Activated naive CD4-positive, alpha-beta T cell treated with anti-CD3 and anti-CD28 coated beads, Interleukin-2, amount 50 U/mL, for 72 hours (primary cell): ENCODE results near the gene ALAS1. TPM values are rescaled to one million over a fixed set of nuclear protein-coding genes. Genes with fewer than 3 reads are reported as not detected.
"Not testable (repeated sequence)": the region's sequence is repeated elsewhere in the genome, so short reads cannot be mapped to it uniquely, and the experiment has no call there.

Source experiments
- ATAC-seq, 2 donors: fragments of 150-1000 bp; cut with Tn5 transposase; 2 replicates each; pipeline ENCODE4 v1.10.0; 2021; ENCODE audit warnings: mild to moderate bottlenecking in 2 of 2, moderate library complexity in 2 of 2
- DNase-seq, 2 donors: peaks; one replicate each; pipeline ENCODE4 v3.0.0; 2021 to 2022; ENCODE audit warnings: low spot score in 2 of 2
- H3K27ac Mint-ChIP-seq, 2 donors: one replicate each; pipeline ENCODE4 v1.8.0; 2022; ENCODE audit warnings: mild to moderate bottlenecking in 2 of 2, mixed read lengths in 2 of 2
- H3K36me3 Mint-ChIP-seq, 2 donors: one replicate each; pipeline ENCODE4 v1.8.0; 2022; ENCODE audit warnings: mixed read lengths in 2 of 2
- H3K9me3 Mint-ChIP-seq, 2 donors: one replicate each; pipeline ENCODE4 v1.8.0; 2022; ENCODE audit warnings: mixed read lengths in 2 of 2
- total RNA-seq, 2 donors: library from RNA; stranded (reverse); gene quantifications; one replicate each; pipeline ENCODE4 v1.2.3, GENCODE V29; 2022

ALAS1 gene
- total RNA-seq = 10 to 100 TPM; 56.1 to 72.0 TPM

DNA sequence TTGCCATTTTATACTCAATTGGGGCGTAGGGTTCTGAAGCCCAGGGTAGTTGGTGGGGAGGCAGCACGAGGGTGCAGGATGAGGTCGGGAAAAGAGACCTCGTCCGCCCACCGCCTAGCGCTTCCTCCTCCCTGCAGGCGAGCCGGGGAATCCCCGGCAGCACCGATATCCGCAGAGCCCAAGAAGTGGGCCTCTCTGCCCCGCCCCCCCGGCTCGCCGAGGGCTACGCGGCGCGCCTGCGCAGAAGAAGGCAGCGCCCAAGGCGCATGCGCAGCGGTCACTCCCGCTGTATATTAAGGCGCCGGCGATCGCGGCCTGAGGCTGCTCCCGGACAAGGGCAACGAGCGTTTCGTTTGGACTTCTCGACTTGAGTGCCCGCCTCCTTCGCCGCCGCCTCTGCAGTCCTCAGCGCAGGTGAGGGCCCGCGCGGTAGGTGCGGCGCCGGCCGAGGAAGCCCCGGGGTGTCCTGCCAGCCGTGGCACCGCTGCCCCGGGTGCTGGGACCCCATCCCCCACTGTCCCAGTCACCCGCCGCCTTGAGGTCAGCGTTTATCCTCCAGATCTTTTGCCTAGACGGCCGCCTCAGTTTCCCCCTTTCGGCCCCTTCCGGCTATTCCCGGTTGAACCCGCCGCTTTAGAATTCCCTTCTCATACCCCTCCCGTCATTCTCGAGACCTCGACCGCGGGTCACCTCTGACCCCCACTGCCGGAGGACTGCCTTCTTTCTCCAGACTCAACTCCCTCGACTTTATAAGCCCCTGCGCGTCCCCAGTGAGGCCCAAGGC, at the start of gene ALAS1:
TSS of gene ALAS1 (plus strand) at position 319 of the 784 bp plus-strand sequence. CDS start 1,082 bp downstream, outside the sequence.
- no peaks in the 10 kb centered on the region for H3K9me3 Mint-ChIP-seq

DNA sequence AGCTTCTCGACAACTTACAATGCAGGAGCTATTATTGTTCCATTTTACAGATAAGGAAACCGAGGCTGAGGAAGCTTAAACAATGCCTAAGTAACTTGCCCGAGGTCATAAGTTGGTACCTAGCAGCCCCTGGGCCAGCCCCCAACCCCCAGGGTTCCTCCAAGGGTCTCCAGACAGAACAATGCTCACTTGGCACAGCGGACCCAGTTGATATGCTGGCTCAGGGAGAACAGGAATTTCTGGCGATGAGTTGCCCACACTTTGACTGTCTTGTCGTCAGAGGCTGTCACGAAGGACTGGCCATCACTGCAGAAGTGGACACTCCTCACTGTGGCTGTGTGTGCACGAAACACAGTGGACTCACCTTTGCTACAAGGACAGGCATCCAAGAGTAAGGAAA, 48.9 kb upstream of the ALAS1 start:
- DNase-seq (no peak), ATAC-seq (no peak)
- H3K36me3 Mint-ChIP-seq = peaks cover 7 to 8% of the 10 kb centered on the region in 2 donors
- no peaks in the 10 kb centered on the region for H3K9me3 Mint-ChIP-seq
- H3K27ac Mint-ChIP-seq = no peak overlapping the region

More for the DNA sequence above, at the start of gene ALAS1:
- Mint-ChIP-seq H3K36me3 (peaks cover 25 to 36% of the 10 kb centered on the region in 2 donors), H3K27ac (peak within 1 kb of the TSS; percentile 89 to 98)
- ATAC-seq (peak; percentile 92 to 96), DNase-seq (peak; percentile 97 to 98)

DNA sequence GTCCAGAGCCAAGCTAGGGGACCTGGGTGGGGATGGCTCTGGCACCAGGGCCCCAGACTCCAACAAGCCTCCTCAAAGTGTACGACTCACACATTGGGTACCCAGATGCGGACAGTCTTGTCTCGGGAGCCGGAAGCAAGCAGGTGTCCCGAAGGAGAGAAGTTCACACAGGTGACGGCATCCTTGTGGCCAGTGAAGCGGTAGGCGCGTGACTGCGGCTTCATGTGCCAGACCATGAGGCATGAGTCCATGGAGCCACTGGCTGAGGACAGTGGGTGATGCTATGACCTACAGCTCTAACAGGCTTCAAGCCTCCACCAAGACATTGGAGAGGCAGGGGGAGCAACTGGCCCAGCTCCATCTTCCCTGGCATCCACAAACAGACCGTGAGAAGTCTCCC, 48.2 kb upstream of the ALAS1 start:
- Mint-ChIP-seq H3K36me3 (peaks cover 7 to 11% of the 10 kb centered on the region in 2 donors), H3K9me3 (no peaks in the 10 kb centered on the region), H3K27ac (peak overlapping the region in 1 of 2 donors; percentile 14)
- DNase-seq (no peak), ATAC-seq (no peak)

DNA sequence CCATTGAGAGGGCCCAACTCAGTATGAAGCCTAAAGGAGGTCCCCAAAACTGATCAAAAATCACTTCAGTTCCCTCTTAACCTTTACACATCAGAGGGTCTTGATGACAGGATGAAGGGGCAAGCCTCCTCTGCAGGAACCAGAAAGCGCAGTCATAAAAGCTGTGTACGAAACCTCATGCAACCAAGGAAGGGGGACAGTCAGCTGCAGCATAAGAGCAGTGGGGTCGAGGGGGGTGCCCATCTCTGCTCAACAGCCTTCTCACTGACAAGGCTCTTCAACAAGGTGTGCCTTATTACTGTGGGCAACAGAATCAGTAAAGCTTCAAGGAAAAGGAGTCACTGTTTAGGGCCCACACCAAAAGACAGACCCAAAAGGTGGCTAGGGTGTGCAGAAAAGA, 47.6 kb upstream of the ALAS1 start:
- ATAC-seq (no peak), DNase-seq (no peak)
- Mint-ChIP-seq H3K36me3 (peaks cover under 1 to 15% of the 10 kb centered on the region in 2 donors), H3K27ac (no peak overlapping the region), H3K9me3 (no peaks in the 10 kb centered on the region)

DNA sequence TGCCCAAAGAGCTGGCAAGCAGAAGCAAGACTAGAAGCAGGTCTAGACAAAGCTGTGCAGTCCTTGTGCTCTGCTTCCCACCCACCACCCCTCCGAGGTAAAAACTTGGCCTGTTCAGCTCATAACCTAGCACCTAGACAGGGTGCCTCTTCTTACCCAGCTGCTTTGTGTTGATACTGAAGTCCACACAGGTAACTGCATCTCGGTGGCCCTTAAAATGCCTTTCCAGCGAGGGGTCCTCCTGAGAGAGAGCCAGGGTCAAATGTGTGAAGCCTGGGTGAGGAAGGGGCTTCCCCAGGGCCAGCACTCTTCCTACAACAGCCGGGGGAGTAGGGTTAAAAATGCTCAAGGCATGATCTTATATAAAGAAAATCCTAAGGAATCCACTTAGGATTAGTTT, 47.1 kb upstream of the ALAS1 start:
- H3K9me3 Mint-ChIP-seq = no peaks in the 10 kb centered on the region
- peaks cover 0 to 15% of the 10 kb centered on the region in 2 donors for H3K36me3 Mint-ChIP-seq
- no peak for DNase-seq
- H3K27ac Mint-ChIP-seq = no peak overlapping the region
- no peak for ATAC-seq

DNA sequence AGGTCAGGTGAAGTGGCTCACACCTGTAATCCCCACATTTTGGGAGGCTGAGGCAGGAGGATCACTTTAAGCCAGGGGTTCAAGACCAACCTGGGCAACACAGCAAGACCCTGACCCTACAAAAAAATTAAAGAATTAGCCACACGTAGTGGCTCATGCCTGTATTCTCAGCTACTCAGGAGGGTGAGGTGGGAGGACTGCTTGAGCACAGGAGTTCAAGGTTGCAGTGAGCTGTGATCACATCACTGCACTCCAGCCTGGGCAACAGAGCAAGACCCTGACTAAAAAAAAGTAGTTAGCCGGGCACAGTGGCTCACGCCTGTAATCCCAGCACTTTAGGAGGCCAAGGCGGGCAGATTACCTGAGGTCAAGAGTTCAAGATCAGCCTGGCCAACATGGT, 46.0 kb upstream of the ALAS1 start:
- H3K9me3 Mint-ChIP-seq, H3K27ac Mint-ChIP-seq, ATAC-seq, DNase-seq: not testable (repeated sequence)
- H3K36me3 Mint-ChIP-seq = peaks cover 0 to 15% of the 10 kb centered on the region in 2 donors

DNA sequence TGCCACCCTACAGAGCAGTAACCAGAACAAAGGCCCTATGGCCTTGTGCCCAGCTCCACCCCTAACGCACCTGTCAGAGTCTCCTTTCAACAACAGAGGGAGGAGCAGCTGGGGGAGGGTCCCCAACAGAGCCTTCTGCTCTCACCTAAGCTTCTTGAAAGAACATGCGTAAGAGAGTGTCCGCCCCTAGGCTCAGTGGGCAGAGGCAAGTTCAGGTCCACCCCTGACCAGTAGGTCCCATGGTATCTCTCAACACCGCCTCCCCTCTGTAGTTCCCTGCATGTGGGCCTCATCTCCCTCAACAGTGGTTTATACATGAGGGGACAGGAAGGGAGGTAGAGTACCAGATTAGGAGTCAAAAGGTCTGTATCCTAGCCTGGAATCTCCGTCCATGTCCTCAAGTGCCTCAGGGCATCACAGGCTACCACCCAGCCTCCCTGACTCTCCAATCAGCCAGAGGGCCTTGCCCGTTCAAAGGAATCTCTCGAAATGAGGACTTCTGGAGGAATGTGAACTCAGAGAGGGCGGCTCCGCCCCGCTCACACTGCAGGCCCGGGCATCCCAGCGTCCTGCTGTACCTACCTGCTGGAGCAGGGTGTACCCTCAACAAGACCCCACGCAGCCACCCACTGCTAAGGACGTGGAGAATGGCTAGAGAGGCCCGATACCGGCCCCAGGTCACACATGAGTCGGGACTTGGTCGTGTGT, 44.4 kb upstream of the ALAS1 start:
- Mint-ChIP-seq H3K36me3 (peaks cover 0 to 15% of the 10 kb centered on the region in 2 donors), H3K9me3 (no peaks in the 10 kb centered on the region), H3K27ac (peak overlapping the region; percentile 92 to 98)
- DNase-seq = peak in 1 of 2 donors; percentile 23
- ATAC-seq = peak; percentile 0 to 7

DNA sequence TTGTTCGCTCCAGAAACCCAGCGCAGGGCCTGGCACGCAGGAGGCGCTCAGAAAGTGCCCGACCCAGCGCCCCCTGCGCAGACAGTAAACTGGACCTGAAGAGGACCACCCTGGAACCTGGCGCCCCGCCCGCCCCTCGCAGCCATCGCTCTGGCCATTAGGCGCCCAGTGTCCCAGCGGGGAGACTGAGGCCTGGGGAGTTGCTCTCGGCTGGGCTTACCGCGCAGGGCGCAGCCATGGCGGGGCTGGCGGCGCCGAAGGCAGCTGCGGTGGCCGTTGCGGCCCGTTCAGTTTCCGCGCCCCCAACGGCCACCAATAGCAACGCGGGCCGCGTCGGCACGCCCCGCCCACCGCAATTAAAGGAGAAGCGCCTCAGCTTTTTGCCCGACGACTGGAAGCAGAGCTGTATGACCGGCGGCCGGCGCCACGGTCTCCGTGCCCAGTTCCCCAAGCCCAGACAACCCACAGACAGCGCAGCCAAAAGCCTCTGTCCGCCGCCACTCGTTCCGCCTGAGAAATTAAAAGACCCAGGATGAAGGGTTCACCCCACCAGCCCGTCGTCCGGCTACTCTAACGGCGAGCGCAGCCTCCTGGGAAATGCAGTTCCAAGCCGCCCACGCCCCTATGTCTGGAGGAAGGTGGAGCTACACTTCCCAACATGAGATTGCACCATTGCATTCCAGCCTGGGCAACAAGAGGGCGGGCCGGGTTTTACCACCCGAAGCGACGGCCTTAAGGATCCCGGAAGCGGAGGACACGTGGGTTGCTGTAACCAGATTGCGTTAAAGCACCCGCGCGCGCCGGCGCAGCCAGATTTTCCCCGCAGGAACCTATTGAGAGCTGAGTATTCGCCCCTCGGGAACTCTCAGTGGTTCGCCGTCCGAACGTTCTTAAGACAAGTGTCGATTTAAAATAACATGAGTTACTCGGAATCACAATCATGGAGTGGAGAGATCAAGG, 43.5 kb upstream of the ALAS1 start, which contains the start of gene POC1A:
TSS of gene POC1A (minus strand) at position 289 of the 960 bp plus-strand sequence. CDS start at position 238, 51 bp downstream.
- H3K27ac Mint-ChIP-seq = peak within 1 kb of the TSS; percentile 92 to 98
- ATAC-seq = peak; percentile 88 to 91
- no peaks in the 10 kb centered on the region for H3K9me3 Mint-ChIP-seq
- peaks cover 0 to 15% of the 10 kb centered on the region in 2 donors for H3K36me3 Mint-ChIP-seq
- peak; percentile 88 to 89 for DNase-seq

DNA sequence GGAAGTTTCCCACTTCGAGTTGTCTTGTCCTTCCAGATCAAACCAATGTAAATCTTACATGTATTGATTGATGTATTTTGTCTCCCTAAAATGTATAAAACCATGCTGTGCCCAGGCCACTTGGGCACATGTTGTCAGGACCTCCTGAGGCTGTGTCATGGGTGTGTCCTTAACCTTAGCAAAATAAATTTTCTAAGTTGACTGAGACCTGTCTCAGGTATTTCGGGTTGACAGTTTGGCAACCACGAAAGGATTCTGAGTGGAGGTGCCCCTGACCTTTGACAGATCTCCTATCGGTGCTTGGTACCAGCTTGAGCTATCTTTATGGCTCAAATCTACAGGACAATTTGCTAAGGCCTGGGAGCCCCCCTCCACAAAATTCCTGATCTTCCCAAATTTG, 42.0 kb upstream of the ALAS1 start:
- H3K36me3 Mint-ChIP-seq = peaks cover 0 to 15% of the 10 kb centered on the region in 2 donors
- no peaks in the 10 kb centered on the region for H3K9me3 Mint-ChIP-seq
- peak overlapping the region in 1 of 2 donors; percentile 92 for H3K27ac Mint-ChIP-seq
- ATAC-seq = no peak
- no peak for DNase-seq

DNA sequence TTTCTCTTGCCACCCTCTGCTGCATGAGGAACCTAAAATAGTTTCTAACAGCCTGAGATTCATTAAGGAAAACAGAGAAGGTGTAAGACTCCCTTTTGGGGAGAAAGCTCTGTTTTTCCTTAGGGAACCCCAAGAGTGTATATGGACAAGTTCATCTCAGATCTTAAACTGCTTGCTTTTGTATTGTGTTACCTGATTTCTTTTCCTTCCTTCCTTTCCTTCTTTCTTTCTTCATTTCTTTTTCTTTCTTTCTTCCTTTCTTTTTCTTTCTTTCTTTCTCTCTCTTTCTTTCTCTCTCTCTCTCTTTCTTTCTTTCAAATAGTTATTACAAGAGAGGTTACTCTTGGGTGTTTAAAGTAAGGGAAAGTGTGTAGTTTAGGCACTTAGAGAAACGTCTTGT, 38.5 kb upstream of the ALAS1 start:
- ATAC-seq (no peak), DNase-seq (no peak)
- Mint-ChIP-seq H3K36me3 (peaks cover 0 to 5% of the 10 kb centered on the region in 2 donors), H3K27ac (no peak overlapping the region), H3K9me3 (no peaks in the 10 kb centered on the region)

DNA sequence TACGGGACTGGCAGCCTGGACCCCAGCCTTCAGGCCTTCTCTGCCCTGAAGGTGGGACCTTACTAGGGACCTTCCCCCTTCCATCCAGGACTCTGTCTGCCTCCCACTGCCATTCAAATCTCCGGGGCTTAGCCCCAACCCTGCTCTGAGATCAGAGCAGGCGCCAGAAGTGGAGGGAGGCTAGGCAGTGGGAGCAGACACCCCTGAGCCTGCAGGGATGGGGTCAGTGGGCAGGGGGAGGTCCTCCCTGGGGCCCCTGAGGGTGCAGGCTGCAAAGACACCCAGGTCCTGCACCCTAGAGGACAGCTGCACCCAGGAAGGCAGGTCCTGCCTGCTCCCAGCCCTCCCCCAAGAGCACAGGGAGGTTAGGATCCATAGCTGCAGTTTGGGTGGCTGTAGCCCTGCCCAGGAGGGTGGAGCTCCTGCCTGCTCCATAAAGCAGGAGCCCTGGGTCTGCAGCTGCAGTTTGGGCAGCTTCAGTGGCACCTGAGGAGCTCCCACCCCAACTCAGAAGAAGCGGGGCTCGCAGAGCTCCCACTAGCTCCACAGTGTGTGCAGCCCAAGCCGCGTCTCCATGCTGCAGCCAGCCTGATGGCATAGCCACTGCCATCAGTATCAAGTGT, 35.6 kb upstream of the ALAS1 start:
- no peak for ATAC-seq

DNA sequence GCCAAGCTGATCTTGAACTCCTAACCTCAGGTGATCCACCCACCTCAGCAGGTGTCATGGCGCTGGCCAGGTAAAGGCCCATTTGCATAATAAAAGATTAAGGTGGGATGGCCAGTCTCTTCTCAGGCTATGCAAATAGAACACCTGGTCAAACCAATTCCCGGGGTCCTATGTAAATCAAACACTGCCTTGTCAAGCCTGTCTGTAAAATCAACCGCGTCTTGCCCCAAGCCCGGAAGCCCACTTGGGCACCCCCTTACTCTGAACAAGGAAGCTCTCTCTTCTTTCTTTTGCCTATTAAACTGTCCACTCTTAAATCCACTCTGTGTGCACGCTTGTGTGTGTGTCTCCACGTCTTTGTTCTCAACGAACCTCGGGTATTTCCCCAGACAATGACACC, 30.7 kb upstream of the ALAS1 start:
- no peaks in the 10 kb centered on the region for H3K36me3 Mint-ChIP-seq
- H3K9me3 Mint-ChIP-seq = no peaks in the 10 kb centered on the region
- H3K27ac Mint-ChIP-seq = no peak overlapping the region
- ATAC-seq = no peak
- no peak for DNase-seq

More for the DNA sequence above, 35.6 kb upstream of the ALAS1 start:
- no peaks in the 10 kb centered on the region for H3K36me3 Mint-ChIP-seq
- H3K9me3 Mint-ChIP-seq = no peaks in the 10 kb centered on the region
- no peak overlapping the region for H3K27ac Mint-ChIP-seq
- no peak for DNase-seq

DNA sequence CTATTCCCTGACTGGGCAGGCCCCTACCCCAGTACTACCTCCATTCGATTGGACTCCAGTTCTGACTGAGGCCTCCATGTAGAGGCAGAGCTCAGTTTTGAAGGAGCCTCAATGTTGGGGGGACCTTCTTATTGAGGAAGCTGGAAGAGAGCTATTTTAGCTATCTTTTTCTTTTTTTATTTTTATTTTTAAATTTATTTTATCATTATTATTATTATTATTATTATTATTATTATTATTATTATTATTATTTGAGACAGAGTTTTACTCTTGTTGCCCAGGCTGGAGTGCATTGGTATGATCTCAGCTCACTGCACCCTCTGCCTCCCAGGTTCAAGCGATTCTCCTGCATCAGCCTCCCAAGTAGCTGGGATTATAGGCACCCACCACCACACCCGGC, 27.7 kb upstream of the ALAS1 start:
- ATAC-seq, H3K27ac Mint-ChIP-seq, H3K9me3 Mint-ChIP-seq, DNase-seq, H3K36me3 Mint-ChIP-seq: not testable (repeated sequence)

DNA sequence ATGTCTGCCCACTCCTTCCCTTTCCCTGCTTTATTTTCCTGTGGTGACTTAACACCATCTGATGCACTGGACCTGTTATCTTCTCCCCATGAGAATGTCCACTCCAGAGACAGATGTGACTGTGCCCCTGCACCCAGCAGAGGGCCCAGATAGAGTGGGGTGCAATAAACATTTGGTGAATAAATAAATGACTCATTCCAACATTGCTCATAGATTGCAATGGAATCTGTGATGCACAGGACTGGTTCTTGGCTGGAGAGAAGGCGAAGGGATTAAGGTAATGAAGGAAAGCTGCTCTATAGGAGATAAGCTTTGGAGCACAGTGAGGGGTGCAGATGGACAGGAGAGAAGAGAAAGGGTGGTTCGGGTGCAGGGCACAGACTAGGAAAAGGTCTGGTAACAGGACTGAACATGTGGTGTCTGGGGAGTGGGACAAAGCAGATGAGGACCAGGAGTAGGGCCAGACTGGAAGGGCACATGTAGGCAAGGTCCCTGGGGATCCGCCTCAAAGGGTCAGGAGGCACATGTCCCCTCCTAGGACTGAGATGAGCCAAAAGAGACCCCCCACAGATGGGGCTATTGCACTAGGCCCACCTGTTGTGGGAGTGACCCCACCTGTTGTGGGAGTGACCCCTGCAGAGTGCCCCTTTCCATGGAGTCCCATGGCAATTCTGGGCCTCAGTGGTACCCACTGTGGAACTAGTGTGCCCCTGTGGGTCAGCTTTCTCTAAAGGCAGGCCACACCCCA, 26.3 kb upstream of the ALAS1 start:
- DNase-seq = no peak
- Mint-ChIP-seq H3K9me3 (no peaks in the 10 kb centered on the region), H3K27ac (no peak overlapping the region), H3K36me3 (no peaks in the 10 kb centered on the region)
- ATAC-seq = peak in 1 of 2 donors; percentile 60

DNA sequence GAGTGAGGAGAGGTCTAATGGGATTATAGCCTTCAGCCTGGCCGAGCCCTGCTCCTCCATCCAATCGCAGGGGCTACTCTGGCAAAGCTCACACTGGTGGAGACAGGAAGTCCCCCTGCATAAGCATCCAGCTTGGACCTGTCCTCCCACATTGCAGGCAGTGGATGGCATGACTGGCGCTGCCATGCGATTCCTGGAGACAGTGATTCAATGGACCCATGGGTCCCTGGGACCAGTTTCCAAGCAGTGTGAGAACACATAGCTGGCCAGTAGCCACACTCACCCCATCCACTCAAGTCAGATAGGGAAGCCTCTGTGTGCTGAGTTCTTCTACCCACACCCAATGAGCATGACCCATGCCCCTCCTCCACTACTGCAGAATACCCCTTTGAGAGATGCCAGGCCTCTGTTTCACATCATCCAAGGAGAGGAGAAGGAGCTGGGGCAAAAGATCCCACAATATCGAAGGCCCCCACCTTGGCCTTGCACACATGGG, 25.6 kb upstream of the ALAS1 start:
- ATAC-seq (no peak), DNase-seq (no peak)
- Mint-ChIP-seq H3K27ac (no peak overlapping the region), H3K9me3 (no peaks in the 10 kb centered on the region), H3K36me3 (no peaks in the 10 kb centered on the region)
